BLaER1 (cell line): Measurements from ENCODE around the gene KRTAP4-9.
A peak's percentile ranks its signal among the peaks of the same experiment; 100 is the strongest.
"Not testable (repeated sequence)": the region's sequence is repeated elsewhere in the genome, so short reads cannot be mapped to it uniquely, and the experiment has no call there.

Source experiments
- H3K27ac ChIP-seq: shearing (Covaris generic); formaldehyde crosslinking; 2 replicates; pipeline ENCODE4 v1.8.1; 2022
- H3K27me3 ChIP-seq: shearing (Covaris generic); formaldehyde crosslinking; 2 replicates; pipeline ENCODE4 v1.8.1; 2022
- H3K36me3 ChIP-seq: shearing (Covaris generic); formaldehyde crosslinking; 2 replicates; pipeline ENCODE4 v1.8.1; 2022
- H3K4me1 ChIP-seq: shearing (Covaris generic); formaldehyde crosslinking; 2 replicates; pipeline ENCODE4 v1.8.1; 2022
- H3K4me2 ChIP-seq: shearing (Covaris generic); formaldehyde crosslinking; 2 replicates; pipeline ENCODE4 v1.8.1; 2022
- H3K4me3 ChIP-seq: shearing (Covaris generic); formaldehyde crosslinking; 2 replicates; pipeline ENCODE4 v1.8.1; 2022
- H3K9ac ChIP-seq: shearing (Covaris generic); formaldehyde crosslinking; 2 replicates; pipeline ENCODE4 v1.8.1; 2022
- H3K9me3 ChIP-seq: shearing (Covaris generic); formaldehyde crosslinking; 2 replicates; pipeline ENCODE4 v1.8.1; 2022
- H4K20me1 ChIP-seq: shearing (Covaris generic); formaldehyde crosslinking; 2 replicates; pipeline ENCODE4 v1.8.1; 2022
- Cebpa-rat ChIP-seq: shearing (Covaris generic); IDR thresholded peaks from 2 replicates; pipeline ENCODE4 v1.8.1; 2022

The KRTAP4-9 gene

GRCh38 chr17:41096055-41096454 lies 9.1 kb upstream of the KRTAP4-9 start:
- TF ChIP-seq Cebpa-rat: no peak
- H4K20me1 ChIP-seq: no peaks in the 10 kb centered on the region
- H3K27me3 ChIP-seq: no peaks in the 10 kb centered on the region
- no peak overlapping the region for H3K9ac ChIP-seq
- no peak overlapping the region for H3K4me2 ChIP-seq
- H3K4me1 ChIP-seq: peaks cover 9% of the 10 kb centered on the region
- no peaks in the 10 kb centered on the region for H3K36me3 ChIP-seq
- no peak overlapping the region for H3K27ac ChIP-seq
- H3K9me3 ChIP-seq: peaks cover 24% of the 10 kb centered on the region
- no peak overlapping the region for H3K4me3 ChIP-seq

GRCh38 chr17:41098042-41098441 lies 7.1 kb upstream of the KRTAP4-9 start, which contains the start of gene KRTAP4-8:
Gene KRTAP4-8, minus strand, starts transcription at chr17:41098142. Its CDS starts 58 bp downstream, at chr17:41098084.
- Histone ChIP-seq H3K27ac (no peak within 1 kb of the TSS), H3K4me2 (no peak within 1 kb of the TSS), H3K27me3 (no peaks in the 10 kb centered on the region), H3K4me1 (peaks cover 13% of the 10 kb centered on the region), H3K4me3 (no peak within 1 kb of the TSS), H3K36me3 (no peaks in the 10 kb centered on the region), H4K20me1 (no peaks in the 10 kb centered on the region), H3K9ac (no peak within 1 kb of the TSS), H3K9me3 (peaks cover 15% of the 10 kb centered on the region)
- no peak for TF ChIP-seq Cebpa-rat

GRCh38 chr17:41098481-41098880 lies 6.7 kb upstream of the KRTAP4-9 start:
- TF ChIP-seq Cebpa-rat: no peak
- Histone ChIP-seq H3K27me3 (no peaks in the 10 kb centered on the region), H3K36me3 (no peaks in the 10 kb centered on the region), H3K9ac (no peak overlapping the region), H4K20me1 (no peaks in the 10 kb centered on the region), H3K4me2 (no peak overlapping the region), H3K4me3 (no peak overlapping the region), H3K27ac (no peak overlapping the region), H3K4me1 (peaks cover 13% of the 10 kb centered on the region), H3K9me3 (peaks cover 11% of the 10 kb centered on the region)

GRCh38 chr17:41099682-41100480 lies 5.3 kb upstream of the KRTAP4-9 start:
- not testable (repeated sequence) for H3K27me3 ChIP-seq

GRCh38 chr17:41101586-41102259 lies 3.5 kb upstream of the KRTAP4-9 start, which contains the start of gene KRTAP4-16:
Gene KRTAP4-16, minus strand, starts transcription at chr17:41102209. Its CDS starts 0 bp downstream, at chr17:41102209.
- Histone ChIP-seq H3K4me1 (peaks cover 13% of the 10 kb centered on the region), H4K20me1 (no peaks in the 10 kb centered on the region), H3K27me3 (no peaks in the 10 kb centered on the region), H3K4me2 (no peak within 1 kb of the TSS), H3K9me3 (no peaks in the 10 kb centered on the region), H3K9ac (no peak within 1 kb of the TSS), H3K27ac (no peak within 1 kb of the TSS), H3K36me3 (no peaks in the 10 kb centered on the region), H3K4me3 (no peak within 1 kb of the TSS)
- no peak for TF ChIP-seq Cebpa-rat

More at GRCh38 chr17:41099682-41100480, 5.3 kb upstream of the KRTAP4-9 start:
- H3K4me1 ChIP-seq: peaks cover 13% of the 10 kb centered on the region
- H3K9me3 ChIP-seq, H3K9ac ChIP-seq, H3K36me3 ChIP-seq, H3K4me3 ChIP-seq, H4K20me1 ChIP-seq, H3K27ac ChIP-seq: not testable (repeated sequence)
- peak overlapping the region; percentile 61 for H3K4me2 ChIP-seq

- H3K27me3 ChIP-seq: no peaks in the 10 kb centered on the region
- H3K4me2 ChIP-seq: no peak overlapping the region
- H3K4me3 ChIP-seq: no peak overlapping the region
- peaks cover 25% of the 10 kb centered on the region for H3K4me1 ChIP-seq
- H4K20me1 ChIP-seq: no peaks in the 10 kb centered on the region
- H3K9ac ChIP-seq: no peak overlapping the region
- no peaks in the 10 kb centered on the region for H3K36me3 ChIP-seq
- no peak overlapping the region for H3K27ac ChIP-seq
- TF ChIP-seq Cebpa-rat: no peak
- H3K9me3 ChIP-seq: no peaks in the 10 kb centered on the region
Observed at GRCh38 chr17:41103896-41104295, 1.3 kb upstream of the KRTAP4-9 start.

- H3K9me3 ChIP-seq, H3K4me2 ChIP-seq, H4K20me1 ChIP-seq, H3K27ac ChIP-seq, H3K36me3 ChIP-seq, H3K9ac ChIP-seq, H3K27me3 ChIP-seq, H3K4me3 ChIP-seq: not testable (repeated sequence)
- H3K4me1 ChIP-seq: peaks cover 25% of the 10 kb centered on the region
Observed at GRCh38 chr17:41104386-41105038, 677 bp upstream of the KRTAP4-9 start.

- H3K27me3 ChIP-seq: no peaks in the 10 kb centered on the region
- no peak overlapping the region for H3K4me3 ChIP-seq
- peaks cover 17% of the 10 kb centered on the region for H3K9me3 ChIP-seq
- no peak for TF ChIP-seq Cebpa-rat
- H3K9ac ChIP-seq: no peak overlapping the region
- H3K4me2 ChIP-seq: peak overlapping the region; percentile 47
- no peaks in the 10 kb centered on the region for H4K20me1 ChIP-seq
- no peaks in the 10 kb centered on the region for H3K36me3 ChIP-seq
- peaks cover 13% of the 10 kb centered on the region for H3K4me1 ChIP-seq
- no peak overlapping the region for H3K27ac ChIP-seq
Observed at GRCh38 chr17:41107941-41108450, 2.8 kb downstream of the KRTAP4-9 start.

- peaks cover 26% of the 10 kb centered on the region for H3K9me3 ChIP-seq
- H3K9ac ChIP-seq, H3K27me3 ChIP-seq, H4K20me1 ChIP-seq, H3K4me3 ChIP-seq, H3K27ac ChIP-seq, H3K36me3 ChIP-seq: not testable (repeated sequence)
- H3K4me2 ChIP-seq: peak overlapping the region; percentile 47; the same call in 1 of the 2 replicates
- H3K4me1 ChIP-seq: peaks cover 13% of the 10 kb centered on the region
Observed at GRCh38 chr17:41108728-41109386, 3.7 kb downstream of the KRTAP4-9 start.
